Heart left ventricle (tissue), 16 donors: ENCODE data around the gene ARHGAP45. TPM values are rescaled to one million over a fixed set of nuclear protein-coding genes. Genes with fewer than 3 reads are reported as not detected.

Experiments
- ATAC-seq, 4 donors: fragments of 200-7000 bp; cut with Tn5 transposase; one replicate each; pipeline ENCODE4 v1.9.1; 2020 to 2022; ENCODE audit warnings: moderate library complexity in 4 of 4, mild to moderate bottlenecking in 3 of 4, moderate number of reproducible peaks in 1 of 4
- DNase-seq, 5 donors: peaks; one replicate each; pipeline ENCODE4 v3.0.0-alpha.2; 2020
- H3K27ac ChIP-seq, 12 donors: fragments of 200-600 bp; sonication (generic) in 4 of 12; one replicate each; pipeline versions ENCODE4 v1.5.0 to v1.8.0; 2016 to 2022; ENCODE audit warnings: mild to moderate bottlenecking in 2 of 12
- H3K27me3 ChIP-seq, 9 donors: fragments of 200-600 bp; sonication (generic) in 2 of 9; one replicate each; pipeline versions ENCODE4 v1.5.1 to v1.8.0; 2016 to 2022; ENCODE audit warnings: mild to moderate bottlenecking in 3 of 9
- H3K36me3 ChIP-seq, 9 donors: fragments of 200-600 bp; sonication (generic) in 2 of 9; one replicate each; pipeline versions ENCODE4 v1.5.0 to v1.8.0; 2018 to 2022; ENCODE audit warnings: mild to moderate bottlenecking in 2 of 9
- H3K4me1 ChIP-seq, 12 donors: fragments of 200-600 bp; sonication (generic) in 4 of 12; one replicate each; pipeline versions ENCODE4 v1.5.0 to v1.8.0; 2016 to 2022; ENCODE audit warnings: mild to moderate bottlenecking in 3 of 12
- H3K4me3 ChIP-seq, 12 donors: fragments of 200-600 bp; sonication (generic) in 4 of 12; one replicate each; pipeline versions ENCODE4 v1.5.0 to v1.8.0; 2017 to 2022; ENCODE audit warnings: mild to moderate bottlenecking in 9 of 12, moderate library complexity in 4 of 12
- H3K9me3 ChIP-seq, 12 donors: fragments of 200-600 bp; sonication (generic) in 4 of 12; one replicate each; pipeline versions ENCODE4 v1.5.0 to v1.8.0; 2016 to 2022; ENCODE audit warnings: mild to moderate bottlenecking in 1 of 12
- POLR2A ChIP-seq, 2 donors: fragments of 450-650 bp; IDR thresholded peaks; one replicate each; pipeline ENCODE4 v1.6.1; 2017; ENCODE audit warnings: antibody characterized with exemption in 2 of 2, mild to moderate bottlenecking in 2 of 2, moderate library complexity in 2 of 2
- WGBS, 4 donors: extraction: QIAGEN DNeasy Blood & Tissue Kit in 2 of 4; methylation state at CpG; one replicate each; pipeline versions ENCODE4 v1.1.5 to v1.1.7; 2013 to 2018; 5-methylcytosine and 5-hydroxymethylcytosine counted together
- intact Hi-C, 10 donors: fragments of 100-400 bp; cut with DNase I; formaldehyde crosslinking; loops; one replicate each; pipeline versions ENCODE4 v1.11.1 to v1.14.2; 2022
- polyA plus RNA-seq, 2 donors: library from polyadenylated mRNA; stranded (reverse); fragments of 200-250 nt; gene quantifications; one replicate each; pipeline ENCODE4 v1.2.3, GENCODE V29; 2013
- total RNA-seq, 9 donors: library from RNA; depleted of rRNA in 2 of 9; stranded (reverse); fragments of >200 nt in 2 of 9; fragmentation: NEBNext Ultra II Directional in 3 of 9; extraction: Animal tissue kit (Norgen Biotek cat#: 25700) in 3 of 9; gene quantifications; one replicate each; pipeline versions ENCODE4 v1.1.0 to v1.2.4, GENCODE V29; 2016 to 2023
- TF ChIP-seq, protein P1 (sequence below), 12 donors: fragments of 200-600 bp; sonication (generic) in 4 of 12; IDR thresholded peaks; one replicate each; pipeline versions ENCODE4 v1.5.0 to v1.8.0; 2018 to 2022; ENCODE audit warnings: antibody characterized with exemption in 12 of 12, mild to moderate bottlenecking in 5 of 12
- donor health status: ischemic (EF 13 %, LVEDD 7.1; RV severe dilation, severe dysfunction).
- donor health status: healthy with polysubstance abuse.
- donor health status: DM: no; HTN: yes; CAD: no.
- donor health status: DM: no; HTN: no; CAD: no.
- donor health status: ischemic (EF 25% LVEDD 6.9; RV normal size, moderate dysfunction).
- donor health status: ischemic (EF 25% LVEDD 5.7; RV mildly dilated, moderate dysfunction).
- donor health status: healthy.
- donor health status: DM: yes; HTN: yes; CAD: no.
- donor health status: ischemic (EF 35%, LVEDD 5.7; RV mildly dilated, moderate dysfunction).
- donor health status: nonischemic (EF 11% LVEDD 7.7; RV severe dilation, severe dysfunction).
- donor health status: DM: yes; HTN: yes; CAD: no.
- donor health status: PGD.
- donor health status: ischemic (EF 29% LVEDD 5.4; RV normal size, mild dysfunction).
- donor health status: nonischemic (EF 23%, LVEDD 6.1; RV moderate dilation, normal function).

Gene ARHGAP45
- total and polyA plus RNA-seq, 11 donors = 1.6 to 38.2 (median 4.7) TPM

DNA sequence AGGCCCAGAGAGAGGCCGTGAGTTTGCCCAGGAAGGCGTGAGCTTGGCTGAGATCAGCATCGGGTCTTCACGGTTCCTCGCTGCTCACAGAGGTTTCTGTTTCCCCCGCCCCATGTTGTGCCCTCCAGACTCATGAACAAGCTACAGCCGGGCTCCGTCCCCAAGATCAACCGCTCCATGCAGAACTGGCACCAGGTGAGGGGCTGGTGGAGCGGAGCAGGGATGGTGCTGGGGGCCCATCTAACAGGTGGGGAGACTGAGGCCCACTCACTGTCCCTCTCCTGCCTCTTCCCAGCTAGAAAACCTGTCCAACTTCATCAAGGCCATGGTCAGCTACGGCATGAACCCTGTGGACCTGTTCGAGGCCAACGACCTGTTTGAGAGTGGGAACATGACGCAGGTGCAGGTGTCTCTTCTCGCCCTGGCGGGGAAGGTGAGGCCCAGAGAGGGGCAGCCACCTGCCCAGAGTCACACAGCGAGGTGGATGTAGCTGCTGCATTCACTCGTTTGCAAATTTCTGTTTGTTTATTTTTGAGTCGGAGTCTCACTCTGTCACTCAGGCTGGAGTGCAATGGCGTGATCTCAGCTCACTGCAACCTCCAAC, 34.6 kb upstream of the ARHGAP45 start:
- DNase-seq (no peak), ATAC-seq (no peak)
- TF ChIP-seq, protein P1, sequence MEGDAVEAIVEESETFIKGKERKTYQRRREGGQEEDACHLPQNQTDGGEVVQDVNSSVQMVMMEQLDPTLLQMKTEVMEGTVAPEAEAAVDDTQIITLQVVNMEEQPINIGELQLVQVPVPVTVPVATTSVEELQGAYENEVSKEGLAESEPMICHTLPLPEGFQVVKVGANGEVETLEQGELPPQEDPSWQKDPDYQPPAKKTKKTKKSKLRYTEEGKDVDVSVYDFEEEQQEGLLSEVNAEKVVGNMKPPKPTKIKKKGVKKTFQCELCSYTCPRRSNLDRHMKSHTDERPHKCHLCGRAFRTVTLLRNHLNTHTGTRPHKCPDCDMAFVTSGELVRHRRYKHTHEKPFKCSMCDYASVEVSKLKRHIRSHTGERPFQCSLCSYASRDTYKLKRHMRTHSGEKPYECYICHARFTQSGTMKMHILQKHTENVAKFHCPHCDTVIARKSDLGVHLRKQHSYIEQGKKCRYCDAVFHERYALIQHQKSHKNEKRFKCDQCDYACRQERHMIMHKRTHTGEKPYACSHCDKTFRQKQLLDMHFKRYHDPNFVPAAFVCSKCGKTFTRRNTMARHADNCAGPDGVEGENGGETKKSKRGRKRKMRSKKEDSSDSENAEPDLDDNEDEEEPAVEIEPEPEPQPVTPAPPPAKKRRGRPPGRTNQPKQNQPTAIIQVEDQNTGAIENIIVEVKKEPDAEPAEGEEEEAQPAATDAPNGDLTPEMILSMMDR (IDR thresholded peaks at IDR 0.05) = no peak
- no peak for TF ChIP-seq POLR2A (IDR thresholded peaks at IDR 0.05)
- no peak overlapping the region for H3K4me3 ChIP-seq
- peaks cover 0 to 46% (median 33%) of the 10 kb centered on the region in 9 donors for H3K36me3 ChIP-seq
- intact Hi-C loops = loop anchor here in 1 of 10 donors (10.0 kb wide), 1 partner anchor 52 kb away; no protein-coding TSS in a partner anchor
- H3K27me3 ChIP-seq = peaks cover 0 to 7% (median 0%) of the 10 kb centered on the region in 9 donors
- WGBS, 4 donors = 86 to 90% (median 89%) methylated on average over 20 of the region's 20 CpGs
- no peaks in the 10 kb centered on the region for H3K9me3 ChIP-seq
- no peak overlapping the region for H3K27ac ChIP-seq
- peaks cover 0 to 33% (median 11%) of the 10 kb centered on the region in 12 donors for H3K4me1 ChIP-seq

DNA sequence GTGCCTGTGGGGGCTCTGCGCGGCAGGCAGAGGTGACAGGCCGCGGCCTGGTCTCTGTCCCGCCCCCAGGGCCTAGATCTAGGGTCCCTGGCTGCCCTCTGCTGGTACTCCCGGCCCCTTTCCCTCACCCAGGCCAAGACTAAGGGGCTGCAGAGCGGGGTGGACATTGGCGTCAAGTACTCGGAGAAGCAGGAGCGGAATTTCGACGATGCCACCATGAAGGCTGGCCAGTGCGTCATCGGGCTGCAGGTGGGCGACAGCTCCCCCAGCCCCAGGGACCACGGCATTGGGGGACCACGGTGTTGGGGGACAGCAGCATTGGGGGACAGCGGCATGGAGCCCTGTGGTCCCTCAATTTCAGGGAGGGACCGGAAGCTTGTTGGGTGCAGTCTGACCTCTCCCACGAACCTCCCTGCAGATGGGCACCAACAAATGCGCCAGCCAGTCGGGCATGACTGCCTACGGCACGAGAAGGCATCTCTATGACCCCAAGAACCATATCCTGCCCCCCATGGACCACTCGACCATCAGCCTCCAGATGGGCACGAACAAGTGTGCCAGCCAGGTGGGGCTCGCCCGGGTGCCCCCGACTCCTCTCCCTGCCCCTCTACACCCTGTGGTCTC, 30.9 kb upstream of the ARHGAP45 start:
- TF ChIP-seq POLR2A (IDR thresholded peaks at IDR 0.05) = no peak
- Histone ChIP-seq H3K9me3 (no peaks in the 10 kb centered on the region), H3K36me3 (peaks cover 0 to 51% (median 35%) of the 10 kb centered on the region in 9 donors), H3K4me1 (peaks cover 3 to 44% (median 17%) of the 10 kb centered on the region in 12 donors), H3K27me3 (no peaks in the 10 kb centered on the region), H3K27ac (no peak overlapping the region), H3K4me3 (no peak overlapping the region)
- WGBS, 4 donors = 85 to 87% (median 87%) methylated on average over 29 of the region's 29 CpGs
- intact Hi-C loops = loop anchor here in 1 of 10 donors (10.0 kb wide), 1 partner anchor 49 kb away; no protein-coding TSS in a partner anchor
- ATAC-seq (no peak), DNase-seq (peak in 1 of 5 donors; percentile 24)

DNA sequence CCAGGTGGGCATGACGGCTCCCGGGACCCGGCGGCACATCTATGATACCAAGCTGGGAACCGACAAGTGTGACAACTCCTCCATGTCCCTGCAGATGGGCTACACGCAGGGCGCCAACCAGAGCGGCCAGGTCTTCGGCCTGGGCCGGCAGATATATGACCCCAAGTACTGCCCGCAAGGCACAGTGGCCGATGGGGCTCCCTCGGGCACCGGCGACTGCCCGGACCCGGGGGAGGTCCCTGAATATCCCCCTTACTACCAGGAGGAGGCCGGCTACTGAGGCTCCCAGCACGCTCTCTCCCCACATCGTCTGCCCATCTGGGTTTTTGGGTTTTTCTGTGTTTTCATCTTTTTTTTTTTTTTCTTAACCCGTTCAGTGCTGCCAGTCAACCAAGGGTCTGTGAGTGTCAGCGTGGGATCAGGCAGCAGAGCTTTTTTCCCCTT, 29.3 kb upstream of the ARHGAP45 start:
- Histone ChIP-seq H3K4me1 (peaks cover 3 to 53% (median 22%) of the 10 kb centered on the region in 12 donors), H3K27ac (peak overlapping the region in 5 of 12 donors; percentile 9 to 92 (median 38)), H3K4me3 (peak overlapping the region in 1 of 12 donors; percentile 33), H3K9me3 (no peaks in the 10 kb centered on the region), H3K27me3 (no peaks in the 10 kb centered on the region), H3K36me3 (peaks cover 0 to 40% (median 24%) of the 10 kb centered on the region in 9 donors)
- 70 to 77% (median 73%) methylated on average over 18 to 22 of the region's 22 CpGs for WGBS, 4 donors
- ATAC-seq = no peak
- no peak for DNase-seq
- TF ChIP-seq POLR2A (IDR thresholded peaks at IDR 0.05) = no peak
- TF ChIP-seq, protein P1 (IDR thresholded peaks at IDR 0.05) = no peak
- intact Hi-C loops = loop anchor here in 1 of 10 donors (10.0 kb wide), 1 partner anchor 47 kb away; no protein-coding TSS in a partner anchor

DNA sequence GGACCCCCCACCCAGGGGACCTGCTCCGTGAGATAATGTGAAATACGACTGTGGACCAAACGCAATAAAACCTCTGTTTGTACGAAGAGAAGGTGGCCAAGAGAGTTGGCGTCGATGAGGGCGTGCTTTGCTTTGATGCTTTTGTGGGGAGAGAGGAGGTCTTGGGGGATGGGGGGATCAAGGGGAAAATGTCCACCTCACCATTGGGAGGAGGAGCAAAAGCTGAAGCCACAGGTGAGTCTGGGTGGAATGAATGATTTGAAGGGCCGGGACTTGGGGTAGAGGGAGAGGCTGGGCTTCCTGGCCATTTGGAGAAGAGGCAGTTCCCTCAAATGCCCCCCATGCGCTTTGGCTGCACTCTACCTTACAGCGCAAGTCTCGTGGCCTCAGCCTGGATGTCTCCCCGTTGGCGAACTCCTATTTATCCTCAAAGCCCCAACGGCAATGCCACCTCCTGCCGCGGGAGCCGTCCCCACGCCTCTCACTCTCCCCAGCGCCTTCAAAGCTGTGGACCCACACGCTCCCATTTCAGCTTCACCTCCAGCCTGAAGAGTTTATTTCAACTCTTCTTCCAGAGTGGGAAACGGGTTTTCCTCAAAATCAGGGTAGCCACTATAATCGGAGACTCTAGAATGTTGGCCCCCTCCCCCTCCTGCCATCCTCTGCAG, 27.9 kb upstream of the ARHGAP45 start:
- Histone ChIP-seq H3K36me3 (peaks cover 0 to 32% (median 16%) of the 10 kb centered on the region in 9 donors), H3K4me3 (peak overlapping the region in 9 of 12 donors; percentile 51 to 82 (median 68)), H3K4me1 (peaks cover 3 to 53% (median 22%) of the 10 kb centered on the region in 12 donors), H3K27me3 (no peaks in the 10 kb centered on the region), H3K9me3 (no peaks in the 10 kb centered on the region), H3K27ac (peak overlapping the region in 7 of 12 donors; percentile 23 to 92 (median 56))
- ATAC-seq (no peak), DNase-seq (no peak)
- intact Hi-C loops = loop anchor here in 1 of 10 donors (10.0 kb wide), 1 partner anchor 46 kb away; no protein-coding TSS in a partner anchor
- 60 to 67% (median 63%) methylated on average over 22 of the region's 22 CpGs for WGBS, 4 donors
- TF ChIP-seq POLR2A (IDR thresholded peaks at IDR 0.05) = no peak
- TF ChIP-seq, protein P1 (IDR thresholded peaks at IDR 0.05) = no peak
